ENCODE data around the gene CAMKK1. TPM values are rescaled to one million over a fixed set of nuclear protein-coding genes. Genes with fewer than 3 reads are reported as not detected.

CAMKK1 gene
- total and polyA plus RNA-seq, 2 of the 4 experiments (the other 2 are of a cell fraction): 4.1 to 8.2 TPM

GRCh38 chr17:3921502-3922319 lies 28.9 kb upstream of the CAMKK1 start:
- ChIA-PET CTCF (no interaction called here), POLR2A (ENCODE audit: unreplicated experiment) (no interaction called here)
- no peak overlapping the region for H3K18ac ChIP-seq (ENCODE audit: low read depth, low read length)
- no peak overlapping the region for H3K23ac ChIP-seq (ENCODE audit: low read depth, low read length)
- H4K20me1 ChIP-seq (ENCODE audit: insufficient read depth, low read length): no peaks in the 10 kb centered on the region
- peak overlapping the region; percentile 85 for H2AK9ac ChIP-seq (replicated peaks; ENCODE audit: low read depth, low read length, poor library complexity)
- DNase-seq (no peak), ATAC-seq (ENCODE audit: low read depth) (no peak)
- no peak overlapping the region for H3K27ac ChIP-seq (ENCODE audit: insufficient read depth, low read length)
- no peak overlapping the region for H2AFZ ChIP-seq (replicated peaks; ENCODE audit: low read length, poor library complexity)
- no peak overlapping the region for H2BK5ac ChIP-seq (ENCODE audit: low read depth, low read length, poor library complexity, severe bottlenecking)
- no peak overlapping the region for H4K91ac ChIP-seq (ENCODE audit: insufficient read depth, low read depth, low read length)
- H3K14ac ChIP-seq (replicated peaks; ENCODE audit: low read depth, low read length): no peak overlapping the region
- H3K4me1 ChIP-seq (ENCODE audit: control insufficient read depth, insufficient read depth, low read length): peaks cover 8% of the 10 kb centered on the region; the same call in 1 of the 2 replicates
- H3K9me1 ChIP-seq (ENCODE audit: insufficient read depth, low read length): no peaks in the 10 kb centered on the region
- no peak overlapping the region for H2AK5ac ChIP-seq (ENCODE audit: low read depth, low read length)
- no peak overlapping the region for H4K8ac ChIP-seq (ENCODE audit: low read depth in 2 of 2, low read length in 2 of 2)
- H2BK120ac ChIP-seq (ENCODE audit: low read depth, low read length): no peak overlapping the region
- no peak overlapping the region for H4K5ac ChIP-seq (ENCODE audit: low read depth, low read length)
- H2BK20ac ChIP-seq (ENCODE audit: low read depth, low read length): no peak overlapping the region
- H3K79me1 ChIP-seq (ENCODE audit: low read depth in 1 of 2, low read length in 2 of 2): no peaks in the 10 kb centered on the region
- H3K36me3 ChIP-seq (ENCODE audit: control insufficient read depth, insufficient read depth, low read length): no peaks in the 10 kb centered on the region
- H3K4me3 ChIP-seq (ENCODE audit: insufficient read depth, low read depth, low read length): no peak overlapping the region
- TF ChIP-seq FOS (IDR thresholded peaks at IDR 0.05; ENCODE audit: low read depth, low read length): no peak
- no peak for TF ChIP-seq RFX5 (IDR thresholded peaks at IDR 0.05; ENCODE audit: low read depth, low read length)
- no peak for TF ChIP-seq SMC3 (IDR thresholded peaks at IDR 0.05; ENCODE audit: low read depth, low read length)
- TF ChIP-seq POLR2A (IDR thresholded peaks at IDR 0.05; ENCODE audit: low read depth, low read length): no peak
- TF ChIP-seq CHD1 (IDR thresholded peaks at IDR 0.05; ENCODE audit: low read depth, low read length): no peak
- no peak for TF ChIP-seq RCOR1 (IDR thresholded peaks at IDR 0.05; ENCODE audit: insufficient replicate concordance, low read length)
- H3K4ac ChIP-seq (ENCODE audit: low read depth, low read length): no peak overlapping the region
- dilution Hi-C loops (cut with HindIII; ENCODE audit: low sequenced_read_pairs, unreplicated experiment): no loop called here
- H3K9ac ChIP-seq (ENCODE audit: low read depth, low read length): no peak overlapping the region
- H2BK15ac ChIP-seq (ENCODE audit: low read depth, low read length): no peak overlapping the region
- BruUV-seq (replicated peaks): no TSS peak
- intact Hi-C loops (cut with micrococcal nuclease): no loop called here
- in situ Hi-C loops (cut with MboI; ENCODE audit: low sequenced_read_pairs): no loop called here
- no peak overlapping the region for H3K4me2 ChIP-seq (ENCODE audit: low read depth, low read length)
- H3K56ac ChIP-seq (ENCODE audit: extremely low read depth, insufficient read depth, low read length): no peak overlapping the region
- H3K9me3 ChIP-seq (ENCODE audit: control insufficient read depth, insufficient read depth, low read length): no peaks in the 10 kb centered on the region
- H3K27me3 ChIP-seq (ENCODE audit: control insufficient read depth, insufficient read depth, low read length): peaks cover 4% of the 10 kb centered on the region; the same call in 1 of the 2 replicates
- WGBS, 2 experiments (ENCODE audit: extremely low coverage in 2 of 2, insufficient read length in 1 of 2): 73% methylated on average over 7 of the region's 27 CpGs; no CpG with 5 or more reads in 1 of the 2 experiments
